Adrenal gland (tissue), 12 donors: ENCODE results near the gene FAM118B. TPM values are rescaled to one million over a fixed set of nuclear protein-coding genes. Genes with fewer than 3 reads are reported as not detected.
A peak's percentile ranks its signal among the peaks of the same experiment; 100 is the strongest.

Experiments used
- DNase-seq, 7 donors: peaks; one replicate each; pipeline ENCODE4 v3.0.0-alpha.2; 2019 to 2020
- H3K27ac ChIP-seq, 5 donors: fragments of 200-600 bp; sonication (generic) in 4 of 5; 1 replicate in 3 of 5; 2 replicates in 2 of 5; pipeline versions ENCODE4 v1.5.1 to v1.8.0; 2016 to 2020; ENCODE audit warnings: mild to moderate bottlenecking in 1 of 5
- H3K27me3 ChIP-seq: fragments of 200-600 bp; 2 replicates; pipeline ENCODE4 v1.8.0; 2021
- H3K36me3 ChIP-seq, 2 donors: fragments of 200-600 bp; replicated peaks in 1 of 2; 1 replicate in 1 of 2; 2 replicates in 1 of 2; pipeline versions ENCODE4 v1.5.1 to v1.8.0; 2018 to 2022
- H3K4me1 ChIP-seq, 2 donors: fragments of 200-600 bp; replicated peaks in 1 of 2; 1 replicate in 1 of 2; 2 replicates in 1 of 2; pipeline versions ENCODE4 v1.5.1 to v1.8.0; 2018 to 2021
- H3K4me3 ChIP-seq, 4 donors: fragments of 200-600 bp; sonication (generic) in 3 of 4; one replicate each; pipeline ENCODE4 v1.5.1; 2016 to 2018
- H3K9me3 ChIP-seq, 3 donors: fragments of 200-600 bp; sonication (generic) in 1 of 3; replicated peaks in 1 of 3; 1 replicate in 2 of 3; 2 replicates in 1 of 3; pipeline versions ENCODE4 v1.5.1 to v1.8.0; 2016 to 2021
- CTCF ChIP-seq, 6 experiments: fragments of 450-650 bp in 4 of 6; fragments of 200-600 bp in 2 of 6; sonication (generic) in 1 of 6; IDR thresholded peaks; 1 replicate in 5 of 6; 2 replicates in 1 of 6; pipeline versions ENCODE4 v1.5.1 to v1.8.0; 2016 to 2021; ENCODE audit warnings: antibody characterized with exemption in 6 of 6, mild to moderate bottlenecking in 2 of 6, moderate library complexity in 1 of 6
- POLR2A ChIP-seq, 2 donors: fragments of 450-650 bp; IDR thresholded peaks; one replicate each; pipeline ENCODE4 v1.6.1; 2017; ENCODE audit warnings: antibody characterized with exemption in 2 of 2, mild to moderate bottlenecking in 2 of 2, moderate library complexity in 1 of 2
- WGBS, 4 donors: extraction: QIAGEN DNeasy Blood & Tissue Kit in 2 of 4; methylation state at CpG; one replicate each; pipeline versions ENCODE4 v1.1.5 to v1.1.7; 2013 to 2017; 5-methylcytosine and 5-hydroxymethylcytosine counted together
- intact Hi-C, 2 donors: fragments of 100-400 bp; cut with DNase I; formaldehyde crosslinking; loops; one replicate each; pipeline versions ENCODE4 v1.14.1 to v1.15.0; 2022 to 2023
- polyA plus RNA-seq, 3 donors: library from polyadenylated mRNA; stranded (reverse); fragments of 200-250 nt in 2 of 3; fragments of 350-450 nt in 1 of 3; fragmentation: Illumina TruSeq in 1 of 3; extraction: RNeasy Lipid Tissue Mini Kit (QIAGEN cat#74804) in 1 of 3; gene quantifications; one replicate each; pipeline ENCODE4 v1.2.3, GENCODE V29; 2013 to 2014
- total RNA-seq, 9 donors: library from RNA; depleted of rRNA in 4 of 9; stranded (reverse); fragments of >200 nt in 4 of 9; fragments of 120-200 nt in 1 of 9; fragmentation: NEBNext Ultra II Directional in 1 of 9; extraction: Animal tissue kit (Norgen Biotek cat#: 25700) in 1 of 9; gene quantifications; one replicate each; pipeline versions ENCODE4 v1.1.0 to v1.2.4, GENCODE V29; 2013 to 2023
- donor health status: healthy with polysubstance abuse.
- donor health status: Bipolar disorder and iron deficiency.
- donor health status: DM: yes; HTN: yes; CAD: no.
- donor health status: DM: no; HTN: no; CAD: no.
- donor health status: DM: no; HTN: no; CAD: no.
- donor health status: DM: yes; HTN: yes; CAD: no.

Gene FAM118B
- total and polyA plus RNA-seq, 12 donors, result 5.8 to 26.6 (median 16.6) TPM

- Histone ChIP-seq H3K4me1 (peaks cover 13 to 21% of the 10 kb centered on the region in 2 donors), H3K36me3 (peaks cover 0 to 42% of the 10 kb centered on the region in 2 donors), H3K27me3 (no peaks in the 10 kb centered on the region), H3K4me3 (peak overlapping the region in 3 of 4 donors; percentile 35 to 94 (median 84)), H3K27ac (peak overlapping the region in 4 of 5 donors; percentile 71 to 97 (median 87)), H3K9me3 (no peaks in the 10 kb centered on the region)
- intact Hi-C loops, result loop anchor here (5.0 to 10.0 kb wide), 2 partner anchors 54 to 56 kb away; partner anchors contain the start of genes FAM118B (in 2 of the 2) and RPUSD4 (in 2 of the 2)
- WGBS, 4 donors, result 0 to 1% (median 0%) methylated on average over 23 of the region's 23 CpGs
- no peak for DNase-seq
- TF ChIP-seq CTCF (IDR thresholded peaks at IDR 0.05), result no peak
Measured at GRCh38 chr11:126268361-126268707, 56.8 kb downstream of the FAM118B start.

GRCh38 chr11:126268708-126269579, 57.4 kb downstream of the FAM118B start, which contains the start of the genes FOXRED1 and SRPRA:
TSS of gene FOXRED1 (plus strand) at chr11:126269154. CDS start at chr11:126269207, 53 bp downstream.
TSS of gene SRPRA (minus strand) at chr11:126268895. CDS start at chr11:126268804, 91 bp downstream.
- DNase-seq, result peak; percentile 100
- Histone ChIP-seq H3K27ac (peak within 1 kb of the TSS in 4 of 5 donors; percentile 71 to 97 (median 87)), H3K9me3 (no peaks in the 10 kb centered on the region), H3K36me3 (peaks cover 0 to 42% of the 10 kb centered on the region in 2 donors), H3K4me3 (peak within 1 kb of the TSS; percentile 35 to 94 (median 82)), H3K27me3 (no peaks in the 10 kb centered on the region), H3K4me1 (peaks cover 13 to 21% of the 10 kb centered on the region in 2 donors)
- TF ChIP-seq CTCF (IDR thresholded peaks at IDR 0.05) (no peak), POLR2A (IDR thresholded peaks at IDR 0.05) (peak; percentile 78 to 85)
- intact Hi-C loops, result loop anchor here (5.0 to 10.0 kb wide), 2 partner anchors 54 to 57 kb away; partner anchors contain the start of genes FAM118B (in 2 of the 2) and RPUSD4 (in 2 of the 2)
- WGBS, 4 donors, result 0 to 3% (median 1%) methylated on average over 5 to 64 of the region's 64 CpGs

- H3K4me3 ChIP-seq, result no peak overlapping the region
- WGBS, 4 donors, result 95 to 98% (median 97%) methylated on average over 10 to 11 of the region's 11 CpGs
- H3K27me3 ChIP-seq, result no peaks in the 10 kb centered on the region
- intact Hi-C loops, result no loop called here
- no peaks in the 10 kb centered on the region for H3K9me3 ChIP-seq
- H3K4me1 ChIP-seq, result peaks cover 0 to 12% of the 10 kb centered on the region in 2 donors
- H3K27ac ChIP-seq, result no peak overlapping the region
- H3K36me3 ChIP-seq, result peaks cover 0 to 30% of the 10 kb centered on the region in 2 donors
- no peak for DNase-seq
- no peak for TF ChIP-seq POLR2A (IDR thresholded peaks at IDR 0.05)
- TF ChIP-seq CTCF (IDR thresholded peaks at IDR 0.05), result no peak
Measured at GRCh38 chr11:126277322-126277721, 65.7 kb downstream of the FAM118B start.

GRCh38 chr11:126277780-126278179, 66.2 kb downstream of the FAM118B start:
- Histone ChIP-seq H3K27me3 (no peaks in the 10 kb centered on the region), H3K36me3 (peaks cover 0 to 30% of the 10 kb centered on the region in 2 donors), H3K27ac (no peak overlapping the region), H3K4me1 (peaks cover 0 to 15% of the 10 kb centered on the region in 2 donors), H3K9me3 (no peaks in the 10 kb centered on the region), H3K4me3 (no peak overlapping the region)
- intact Hi-C loops, result no loop called here
- WGBS, 4 donors, result 90 to 96% (median 90%) methylated on average over 3 to 4 of the region's 4 CpGs
- no peak for DNase-seq
- TF ChIP-seq POLR2A (IDR thresholded peaks at IDR 0.05) (no peak), CTCF (IDR thresholded peaks at IDR 0.05) (no peak)
